Limb (tissue), 2 donors: ENCODE data around the gene LATS2.
A peak's percentile ranks its signal among the peaks of the same experiment; 100 is the strongest.
"Not testable (repeated sequence)": the region's sequence is repeated elsewhere in the genome, so short reads cannot be mapped to it uniquely, and the experiment has no call there.

ENCODE experiments used
- DNase-seq, 2 donors: peaks; one replicate each; pipeline ENCODE4 v3.0.0-alpha.2; 2016; ENCODE audit errors: extremely low spot score in 2 of 2

LATS2 gene

GRCh38 chr13:21075379-21076249 lies 14.2 kb upstream of the LATS2 start:
- peak in 1 of 2 donors; percentile 77 for DNase-seq

GRCh38 chr13:21075011-21075378 lies 13.6 kb upstream of the LATS2 start:
- DNase-seq, result peak in 1 of 2 donors; percentile 18

DNA sequence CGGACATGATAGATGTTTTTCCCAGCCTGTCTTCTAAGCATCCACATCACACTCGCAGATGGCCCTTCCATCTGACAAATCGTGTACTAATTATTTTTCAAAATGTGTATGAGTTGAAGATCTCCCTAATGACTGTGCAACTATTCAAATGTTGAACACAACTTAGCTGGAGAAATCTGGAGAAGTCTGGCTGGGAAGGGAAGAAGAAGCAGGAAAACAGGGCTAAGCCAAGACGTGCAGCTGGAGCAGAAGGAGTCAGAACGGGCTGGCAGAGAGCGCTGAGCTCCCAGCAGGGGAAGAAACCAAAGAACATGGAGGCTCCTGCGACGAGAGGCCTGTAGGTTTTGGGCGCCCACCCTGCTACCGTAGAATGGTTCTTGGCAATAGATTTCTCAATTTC lies 13.2 kb upstream of the LATS2 start:
- DNase-seq, result peak in 1 of 2 donors; percentile 56

- DNase-seq, result no peak
Observed at GRCh38 chr13:21071924-21072323, 10.5 kb upstream of the LATS2 start.

DNA sequence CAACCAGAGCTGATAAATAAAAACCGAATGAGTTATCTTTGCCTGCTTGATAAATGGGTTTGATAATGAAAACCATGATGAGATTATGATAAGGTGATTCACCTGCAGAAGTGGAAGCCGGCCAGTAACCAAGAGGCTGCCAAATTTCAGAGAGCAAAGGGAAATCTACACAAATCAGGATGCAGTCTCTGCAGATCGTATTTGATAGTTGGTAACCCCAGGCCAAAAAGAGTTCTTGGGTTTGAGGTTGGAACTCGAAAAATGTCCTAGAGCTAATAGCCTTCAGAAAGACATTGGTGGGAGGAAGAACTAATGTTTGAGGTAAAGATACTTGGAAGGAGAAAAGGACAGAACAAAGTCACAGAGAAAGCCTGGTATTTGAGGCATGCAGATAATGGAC lies 9.6 kb upstream of the LATS2 start:
- DNase-seq, result no peak

- DNase-seq, result no peak
Observed at GRCh38 chr13:21069561-21070004, 8.2 kb upstream of the LATS2 start.

DNA sequence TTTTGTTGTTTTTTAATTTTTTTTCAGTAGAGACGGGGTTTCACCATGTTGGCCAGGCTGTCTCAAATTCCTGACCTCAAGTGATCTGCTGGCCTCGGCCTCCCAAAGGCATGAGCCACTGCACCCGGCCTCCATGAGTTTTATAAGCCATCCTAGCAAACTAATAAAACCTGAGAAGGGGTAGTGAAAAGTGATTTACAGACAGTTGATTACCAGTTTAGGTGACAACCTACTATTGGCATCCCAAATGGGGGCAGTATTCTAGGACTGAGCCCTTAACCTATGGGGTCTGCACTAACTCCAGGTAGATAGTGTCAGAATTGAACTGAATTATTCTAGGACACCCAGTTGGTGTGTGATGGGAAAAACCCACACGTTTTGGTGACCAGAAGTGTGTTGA lies 6.5 kb upstream of the LATS2 start:
- no peak for DNase-seq

DNA sequence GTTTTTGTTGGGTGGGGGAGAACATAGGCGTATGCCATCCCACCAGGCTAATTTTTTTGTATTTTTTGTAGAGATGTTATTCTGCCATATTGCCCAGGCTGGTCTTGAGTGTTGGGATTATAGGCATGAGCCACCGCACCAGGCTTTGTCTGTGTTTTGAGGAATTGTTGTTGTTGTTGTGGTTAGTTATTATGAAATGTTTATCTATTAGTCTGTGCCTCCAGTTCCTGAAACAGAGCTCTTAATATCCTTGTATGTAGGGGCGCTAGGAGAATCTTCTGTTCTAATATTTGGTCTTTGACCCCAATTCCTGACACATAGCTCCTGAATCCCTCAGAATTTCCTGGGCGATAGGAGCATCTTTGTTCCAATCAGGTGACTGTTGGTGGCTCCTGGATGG lies 5.6 kb upstream of the LATS2 start:
- no peak for DNase-seq

GRCh38 chr13:21065686-21066085 lies 4.3 kb upstream of the LATS2 start:
- DNase-seq, result no peak

DNA sequence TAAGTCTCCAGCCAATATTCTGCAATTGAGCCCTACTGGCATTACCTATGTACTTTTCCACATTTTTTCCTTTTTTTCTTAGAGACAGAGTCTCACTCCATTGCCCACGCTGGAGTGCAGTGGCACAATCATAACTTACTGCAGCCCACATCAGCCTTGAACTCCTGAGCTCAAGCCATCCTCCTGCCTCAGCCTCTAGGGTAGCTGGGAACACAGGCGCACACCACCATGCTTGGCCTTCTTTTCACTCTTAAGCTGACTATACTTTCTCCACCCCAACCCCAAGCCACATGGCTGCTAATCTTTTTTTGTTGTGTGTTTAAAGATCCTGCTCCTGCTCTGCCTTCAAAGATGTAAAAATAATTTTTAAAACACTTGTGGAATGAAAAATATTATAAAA lies 1.6 kb upstream of the LATS2 start:
- no peak for DNase-seq

GRCh38 chr13:21060338-21061028 lies 903 bp downstream of the LATS2 start:
- DNase-seq, result peak in 1 of 2 donors; percentile 68

- DNase-seq, result no peak
Observed at GRCh38 chr13:21059641-21060337, 1.6 kb downstream of the LATS2 start.

DNA sequence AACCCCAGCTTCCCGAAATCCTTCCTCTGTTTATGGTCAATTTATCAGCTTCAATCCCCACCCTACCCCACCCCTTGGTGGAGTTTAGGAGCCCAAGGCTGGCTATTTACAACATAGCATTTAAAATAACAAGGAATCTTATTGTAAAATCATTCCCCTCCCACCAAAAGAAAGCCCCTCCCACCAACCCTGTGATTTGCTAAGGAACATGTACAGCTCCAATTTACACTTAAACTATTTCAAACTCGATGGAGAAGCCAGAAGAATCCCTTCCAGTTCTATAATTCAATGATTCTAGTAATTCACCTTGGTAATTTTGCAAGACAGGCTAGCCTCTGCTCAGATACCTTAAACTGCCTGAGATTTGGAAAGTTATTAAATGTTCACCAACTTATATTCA lies 3.0 kb downstream of the LATS2 start:
- no peak for DNase-seq

DNA sequence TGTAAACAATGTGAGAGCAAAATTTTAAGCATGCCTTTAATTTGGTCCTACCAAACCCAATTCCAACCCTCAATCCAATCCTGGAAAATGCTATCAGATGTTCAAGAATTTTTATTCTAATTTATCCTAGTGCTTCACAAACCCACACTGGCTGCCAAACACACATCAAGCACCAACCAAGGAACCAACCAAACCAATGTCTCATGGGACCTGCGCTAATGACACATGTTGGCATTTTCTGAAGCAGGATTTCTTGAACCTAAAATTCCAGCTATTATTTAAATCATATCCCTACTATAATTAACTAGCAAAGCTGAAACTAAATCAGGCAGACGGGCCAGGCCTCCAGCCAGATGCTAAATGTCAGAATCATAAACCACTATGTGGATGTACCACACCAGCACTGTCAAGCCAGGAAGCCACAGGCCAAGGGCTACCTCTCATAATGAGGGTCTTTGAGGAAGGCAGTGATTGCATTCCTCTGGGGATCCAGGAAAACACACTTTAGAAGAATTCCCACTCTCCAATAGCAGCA lies 5.8 kb downstream of the LATS2 start:
- DNase-seq, result no peak

DNA sequence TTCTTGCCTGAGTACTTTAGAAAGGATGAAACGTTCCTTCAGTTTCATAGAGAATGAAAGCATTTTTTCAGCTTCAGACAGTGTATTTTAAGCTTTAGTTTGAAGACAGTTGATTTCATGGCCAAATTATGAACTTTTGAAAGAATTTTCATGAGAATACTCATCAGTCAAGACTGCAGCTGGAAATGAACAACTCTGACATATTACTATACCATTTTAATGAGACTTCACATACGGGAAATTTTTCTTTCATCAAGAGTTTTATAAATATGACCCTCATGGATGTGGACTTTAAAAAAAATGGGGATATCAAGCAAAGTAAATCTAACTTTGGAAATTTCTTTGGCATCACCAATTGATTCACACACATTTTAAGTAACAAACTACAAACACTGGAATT lies 6.4 kb downstream of the LATS2 start:
- no peak for DNase-seq

- DNase-seq, result no peak
Observed at GRCh38 chr13:21054313-21054712, 7.1 kb downstream of the LATS2 start.

DNA sequence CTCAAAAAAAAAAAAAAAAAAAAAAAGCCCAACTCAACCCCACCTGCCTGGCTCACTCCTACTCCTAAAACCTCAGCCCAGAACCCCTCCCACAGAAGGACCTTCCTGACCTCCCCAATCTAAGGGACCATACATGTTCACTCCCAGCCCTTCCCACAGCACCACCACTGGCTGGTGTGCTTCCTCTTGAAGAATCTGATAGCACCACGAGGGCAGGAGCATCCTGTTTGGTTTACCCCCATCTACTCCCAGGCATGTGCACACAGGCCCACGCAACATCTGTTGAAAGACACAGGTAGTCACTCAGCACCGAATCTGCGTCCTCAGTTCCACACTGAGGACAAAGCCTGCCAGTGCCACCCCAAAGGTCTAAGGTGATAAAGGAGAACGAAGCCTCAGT lies 8.2 kb downstream of the LATS2 start:
- DNase-seq, result no peak

DNA sequence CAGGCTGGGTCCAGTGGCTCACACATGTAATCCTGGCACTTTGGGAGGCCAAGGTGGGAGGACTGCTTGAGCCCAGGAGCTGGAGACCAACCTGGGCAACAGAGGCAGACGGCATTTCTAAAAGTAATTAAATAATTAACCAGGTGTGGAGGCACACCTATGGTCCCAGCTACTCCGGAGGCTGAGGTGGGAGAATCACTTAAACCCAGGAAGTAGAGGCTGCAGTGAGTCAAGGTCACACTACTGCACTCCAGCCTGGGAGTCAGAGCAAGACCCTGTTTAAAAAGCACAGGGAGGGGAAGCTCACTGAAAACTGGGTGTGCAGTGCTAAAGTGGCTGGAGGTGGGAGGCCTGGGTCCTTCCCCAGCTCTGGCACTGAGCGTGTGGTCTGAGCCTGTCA lies 9.7 kb downstream of the LATS2 start:
- DNase-seq, result no peak

- no peak for DNase-seq
Observed at GRCh38 chr13:21050288-21051197, 10.8 kb downstream of the LATS2 start.

DNA sequence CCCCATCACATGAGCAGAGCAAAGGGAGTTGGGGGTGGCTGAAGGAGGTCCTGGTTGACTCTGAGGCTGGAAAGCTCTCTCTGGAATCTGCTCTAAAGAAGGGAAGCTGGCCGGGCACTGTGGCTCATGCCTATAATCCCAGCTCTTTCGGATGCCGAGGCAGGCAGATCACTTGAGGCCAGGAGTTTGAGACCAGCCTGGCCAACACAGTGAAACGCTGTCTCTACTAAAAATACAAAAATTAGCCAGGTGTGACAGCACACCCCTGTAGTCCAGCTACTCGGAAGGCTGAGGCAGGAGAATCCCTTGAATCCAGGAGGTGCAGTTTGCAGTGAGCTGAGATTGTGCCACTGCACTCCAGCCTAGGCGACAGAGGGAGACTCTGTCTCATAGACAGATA lies 11.7 kb downstream of the LATS2 start:
- DNase-seq, result not testable (repeated sequence)
